ENCODE measurements around the gene TTPAL.

Gene TTPAL

DNA sequence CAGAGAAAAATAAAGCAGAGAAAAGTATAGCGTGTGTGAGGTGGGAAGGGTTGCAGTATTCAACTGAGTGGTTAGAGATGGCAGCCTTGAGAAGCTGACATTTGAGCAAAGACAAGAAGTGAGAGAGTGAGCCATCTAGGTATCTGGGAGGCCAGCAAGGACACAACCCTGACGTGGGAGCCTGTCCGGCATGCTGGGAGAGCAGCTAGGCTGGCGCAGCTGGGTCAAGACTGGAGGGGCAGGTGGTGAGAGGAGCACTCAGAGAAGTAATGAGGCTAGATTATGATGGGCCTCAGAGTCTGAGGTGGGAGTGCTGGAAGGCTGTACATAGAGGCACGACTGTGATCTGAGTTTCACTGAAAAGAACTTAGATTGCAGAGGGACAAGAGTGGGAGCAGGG is 12.9 kb downstream of the TTPAL start:
- DNase-seq, result no peak
- Histone ChIP-seq H3K4me3 (ENCODE audit: low read depth, low read length) (no peak overlapping the region), H3K27me3 (no peaks in the 10 kb centered on the region), H3K36me3 (peaks cover 22% of the 10 kb centered on the region), H3K9me3 (no peaks in the 10 kb centered on the region), H3K4me1 (no peaks in the 10 kb centered on the region)
- TF ChIP-seq, protein P1, sequence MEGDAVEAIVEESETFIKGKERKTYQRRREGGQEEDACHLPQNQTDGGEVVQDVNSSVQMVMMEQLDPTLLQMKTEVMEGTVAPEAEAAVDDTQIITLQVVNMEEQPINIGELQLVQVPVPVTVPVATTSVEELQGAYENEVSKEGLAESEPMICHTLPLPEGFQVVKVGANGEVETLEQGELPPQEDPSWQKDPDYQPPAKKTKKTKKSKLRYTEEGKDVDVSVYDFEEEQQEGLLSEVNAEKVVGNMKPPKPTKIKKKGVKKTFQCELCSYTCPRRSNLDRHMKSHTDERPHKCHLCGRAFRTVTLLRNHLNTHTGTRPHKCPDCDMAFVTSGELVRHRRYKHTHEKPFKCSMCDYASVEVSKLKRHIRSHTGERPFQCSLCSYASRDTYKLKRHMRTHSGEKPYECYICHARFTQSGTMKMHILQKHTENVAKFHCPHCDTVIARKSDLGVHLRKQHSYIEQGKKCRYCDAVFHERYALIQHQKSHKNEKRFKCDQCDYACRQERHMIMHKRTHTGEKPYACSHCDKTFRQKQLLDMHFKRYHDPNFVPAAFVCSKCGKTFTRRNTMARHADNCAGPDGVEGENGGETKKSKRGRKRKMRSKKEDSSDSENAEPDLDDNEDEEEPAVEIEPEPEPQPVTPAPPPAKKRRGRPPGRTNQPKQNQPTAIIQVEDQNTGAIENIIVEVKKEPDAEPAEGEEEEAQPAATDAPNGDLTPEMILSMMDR (IDR thresholded peaks at IDR 0.05; ENCODE audit: low read depth, low read length), result no peak

DNA sequence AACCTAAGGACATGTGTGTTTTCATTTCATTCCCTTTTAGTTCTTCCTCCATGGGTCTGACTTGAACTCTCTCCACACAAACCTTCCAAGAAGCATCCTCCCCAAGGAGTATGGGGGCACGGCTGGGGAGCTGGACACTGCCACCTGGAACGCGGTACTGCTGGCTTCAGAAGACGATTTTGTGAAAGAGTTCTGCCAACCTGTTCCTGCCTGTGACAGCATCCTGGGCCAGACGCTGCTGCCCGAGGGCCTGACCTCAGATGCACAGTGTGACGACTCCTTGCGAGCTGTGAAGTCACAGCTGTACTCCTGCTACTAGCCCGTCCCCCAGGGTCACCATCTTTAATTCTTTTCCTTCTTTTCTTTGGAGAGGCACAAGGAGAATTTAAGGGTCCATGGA is 13.5 kb downstream of the TTPAL start:
- no peaks in the 10 kb centered on the region for H3K9me3 ChIP-seq
- no peaks in the 10 kb centered on the region for H3K4me1 ChIP-seq
- no peak for DNase-seq
- H3K4me3 ChIP-seq (ENCODE audit: low read depth, low read length), result no peak overlapping the region
- TF ChIP-seq, protein P1 (IDR thresholded peaks at IDR 0.05; ENCODE audit: low read depth, low read length), result no peak
- H3K36me3 ChIP-seq, result peaks cover 25% of the 10 kb centered on the region
- no peaks in the 10 kb centered on the region for H3K27me3 ChIP-seq

DNA sequence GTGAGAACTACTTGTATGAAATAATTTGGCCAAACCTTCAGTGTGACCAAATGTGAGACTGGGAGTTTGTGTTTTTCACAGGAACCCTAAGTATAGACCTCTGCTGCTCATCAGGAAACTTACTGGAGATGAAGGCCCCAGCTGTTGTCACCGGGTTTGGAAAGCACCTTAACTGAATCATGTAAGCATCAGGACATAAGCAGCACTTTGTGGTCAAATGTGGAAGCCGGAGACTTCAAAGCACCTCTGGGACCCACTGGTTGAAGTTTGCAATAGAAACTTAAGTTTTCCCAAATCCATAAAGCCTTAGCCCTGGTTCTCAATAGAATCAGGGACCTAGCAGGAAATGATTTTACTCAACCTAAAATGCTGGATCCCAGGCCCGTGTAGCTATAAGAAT is 14.3 kb downstream of the TTPAL start:
- Histone ChIP-seq H3K36me3 (peaks cover 28% of the 10 kb centered on the region), H3K9me3 (no peaks in the 10 kb centered on the region), H3K27me3 (no peaks in the 10 kb centered on the region), H3K4me1 (no peaks in the 10 kb centered on the region), H3K4me3 (ENCODE audit: low read depth, low read length) (no peak overlapping the region)
- no peak for DNase-seq
- TF ChIP-seq, protein P1 (IDR thresholded peaks at IDR 0.05; ENCODE audit: low read depth, low read length), result no peak

DNA sequence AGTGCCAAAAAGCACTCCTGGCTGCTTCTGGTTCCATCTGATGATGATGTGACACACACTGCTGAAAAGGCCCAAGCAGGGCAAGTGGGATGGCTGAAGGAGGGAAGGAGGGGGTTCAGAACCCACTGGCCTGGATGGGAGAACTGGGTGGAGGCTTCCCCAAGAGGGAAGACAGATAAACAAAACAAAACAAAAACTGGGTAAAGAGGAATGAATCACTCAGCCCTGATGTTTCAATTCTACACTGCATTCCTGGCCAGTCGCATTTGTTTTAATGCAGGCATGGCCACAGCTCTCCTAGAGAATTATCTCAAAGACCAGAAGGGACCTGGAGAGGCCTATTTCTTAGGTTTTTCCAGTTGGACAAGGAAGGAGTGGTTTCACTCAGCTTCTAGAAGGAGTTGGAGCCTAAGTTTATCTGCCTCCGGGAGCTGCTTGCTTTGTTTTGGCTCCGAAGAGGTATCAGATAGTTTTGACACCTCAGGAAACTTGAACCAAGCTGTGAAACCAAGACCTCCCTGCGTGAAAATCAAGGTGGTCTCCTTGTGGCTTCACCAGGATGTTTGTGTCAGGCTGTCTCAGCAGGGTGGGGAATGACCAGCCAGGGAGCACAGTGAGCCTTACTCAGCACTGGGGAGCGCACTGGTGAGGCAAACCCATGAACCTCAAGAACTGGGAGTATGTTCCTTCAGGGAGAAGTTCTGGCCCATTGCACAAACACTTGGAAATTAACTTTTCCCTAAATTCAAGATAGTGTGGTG is 16.1 kb downstream of the TTPAL start:
- Histone ChIP-seq H3K4me3 (ENCODE audit: low read depth, low read length) (no peak overlapping the region), H3K27me3 (no peaks in the 10 kb centered on the region), H3K9me3 (no peaks in the 10 kb centered on the region), H3K4me1 (no peaks in the 10 kb centered on the region), H3K36me3 (peaks cover 41% of the 10 kb centered on the region)
- TF ChIP-seq, protein P1 (IDR thresholded peaks at IDR 0.05; ENCODE audit: low read depth, low read length), result no peak
- no peak for DNase-seq

DNA sequence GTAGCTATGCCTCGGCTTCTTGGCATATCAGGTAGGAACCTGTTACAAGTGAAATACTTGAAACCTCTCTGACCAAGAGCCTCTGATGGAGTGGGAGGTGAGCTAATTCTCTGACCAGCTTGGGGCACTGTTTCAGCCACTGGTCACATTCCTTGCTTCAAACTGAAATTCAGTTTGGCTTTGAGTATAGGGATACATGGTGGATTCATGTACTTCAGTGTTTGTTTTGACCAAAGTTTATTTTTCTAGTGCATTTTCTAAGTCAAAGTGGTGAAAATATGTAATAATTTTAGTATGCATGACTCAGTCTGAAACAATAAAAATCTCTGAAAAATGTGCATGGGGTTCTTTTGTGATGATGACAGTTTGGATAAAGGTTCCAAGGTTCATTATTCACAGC is 18.6 kb downstream of the TTPAL start:
- Histone ChIP-seq H3K9me3 (no peaks in the 10 kb centered on the region), H3K4me1 (no peaks in the 10 kb centered on the region), H3K27me3 (no peaks in the 10 kb centered on the region), H3K36me3 (peaks cover 34% of the 10 kb centered on the region), H3K4me3 (ENCODE audit: low read depth, low read length) (no peak overlapping the region)
- TF ChIP-seq, protein P1 (IDR thresholded peaks at IDR 0.05; ENCODE audit: low read depth, low read length), result no peak
- no peak for DNase-seq

DNA sequence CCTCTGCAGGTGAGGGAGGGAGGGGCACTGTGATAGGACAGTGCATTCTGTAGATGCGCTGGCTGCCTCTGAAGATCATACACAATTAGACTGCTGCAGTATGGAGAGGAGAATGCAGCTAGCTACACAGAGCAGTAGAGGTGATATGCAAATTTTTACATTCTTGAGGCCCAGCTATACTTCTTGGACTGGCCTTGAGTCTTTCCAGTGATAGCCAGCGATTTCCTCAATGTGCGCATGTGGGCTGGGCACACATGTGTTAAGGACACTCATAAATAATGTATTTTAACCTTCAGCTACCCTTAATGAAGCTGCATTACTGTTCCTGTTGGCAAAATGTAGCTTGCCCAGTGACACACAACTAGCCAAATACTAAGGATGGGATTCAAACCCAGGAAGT is 19.0 kb downstream of the TTPAL start:
- Histone ChIP-seq H3K9me3 (no peaks in the 10 kb centered on the region), H3K27me3 (no peaks in the 10 kb centered on the region), H3K4me3 (ENCODE audit: low read depth, low read length) (no peak overlapping the region), H3K36me3 (peaks cover 30% of the 10 kb centered on the region), H3K4me1 (no peaks in the 10 kb centered on the region)
- TF ChIP-seq, protein P1 (IDR thresholded peaks at IDR 0.05; ENCODE audit: low read depth, low read length), result no peak
- no peak for DNase-seq
